ENCODE data around the gene EXOC3L1. TPM values are rescaled to one million over a fixed set of nuclear protein-coding genes. Genes with fewer than 3 reads are reported as not detected.

Gene EXOC3L1
- total RNA-seq, 1 experiment from 2014 or later: 0.30 TPM

DNA sequence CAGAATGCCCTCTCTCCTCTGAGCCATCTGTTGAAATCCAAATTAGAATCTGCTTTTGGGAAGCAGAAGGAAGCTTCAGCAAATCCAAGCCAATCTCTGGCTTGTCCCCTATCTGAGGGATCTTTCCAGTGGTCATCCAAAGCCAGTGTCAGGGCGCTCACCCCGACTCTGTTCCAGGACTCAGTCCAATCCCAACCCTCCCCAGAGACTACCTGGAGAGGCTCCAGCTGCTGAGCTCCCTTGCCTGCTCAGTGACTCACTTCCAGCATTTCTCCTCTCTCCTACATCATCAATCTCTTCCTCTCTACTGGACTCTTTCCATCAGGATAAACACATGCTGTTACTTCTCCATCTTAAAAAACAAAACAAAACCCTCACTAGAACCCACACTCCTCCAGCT is 8.6 kb downstream of the EXOC3L1 start:
- ChIA-PET RAD21 (ENCODE audit: low non-redundant PET in 1 of 2, low total read pairs in 2 of 2, uncharacterized antibody in 2 of 2, unreplicated experiment in 2 of 2) (no interaction called here), CTCF (interaction anchor here (0.7 kb wide), 1 partner anchor 155 kb away, joined by 3 read pairs; no protein-coding TSS in a partner anchor), POLR2A (no interaction called here)
- peaks cover 11% of the 10 kb centered on the region for H3K79me2 ChIP-seq (ENCODE audit: insufficient read depth, low read length)
- H3K4me1 ChIP-seq (ENCODE audit: control insufficient read depth in 1 of 2, insufficient read depth in 2 of 2, low read length in 2 of 2): peaks cover 33 to 71% of the 10 kb centered on the region in 2 experiments
- H3K9me3 ChIP-seq (ENCODE audit: control insufficient read depth in 1 of 2, insufficient read depth in 1 of 2, low read depth in 1 of 2, low read length in 2 of 2): no peaks in the 10 kb centered on the region
- ATAC-seq: no peak
- TF ChIP-seq, protein P1, sequence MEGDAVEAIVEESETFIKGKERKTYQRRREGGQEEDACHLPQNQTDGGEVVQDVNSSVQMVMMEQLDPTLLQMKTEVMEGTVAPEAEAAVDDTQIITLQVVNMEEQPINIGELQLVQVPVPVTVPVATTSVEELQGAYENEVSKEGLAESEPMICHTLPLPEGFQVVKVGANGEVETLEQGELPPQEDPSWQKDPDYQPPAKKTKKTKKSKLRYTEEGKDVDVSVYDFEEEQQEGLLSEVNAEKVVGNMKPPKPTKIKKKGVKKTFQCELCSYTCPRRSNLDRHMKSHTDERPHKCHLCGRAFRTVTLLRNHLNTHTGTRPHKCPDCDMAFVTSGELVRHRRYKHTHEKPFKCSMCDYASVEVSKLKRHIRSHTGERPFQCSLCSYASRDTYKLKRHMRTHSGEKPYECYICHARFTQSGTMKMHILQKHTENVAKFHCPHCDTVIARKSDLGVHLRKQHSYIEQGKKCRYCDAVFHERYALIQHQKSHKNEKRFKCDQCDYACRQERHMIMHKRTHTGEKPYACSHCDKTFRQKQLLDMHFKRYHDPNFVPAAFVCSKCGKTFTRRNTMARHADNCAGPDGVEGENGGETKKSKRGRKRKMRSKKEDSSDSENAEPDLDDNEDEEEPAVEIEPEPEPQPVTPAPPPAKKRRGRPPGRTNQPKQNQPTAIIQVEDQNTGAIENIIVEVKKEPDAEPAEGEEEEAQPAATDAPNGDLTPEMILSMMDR (IDR thresholded peaks at IDR 0.05 in 2 of 3, conservative IDR thresholded peaks at IDR 0.05 in 1 of 3; ENCODE audit: borderline replicate concordance in 1 of 3, insufficient read depth in 1 of 3, low read depth in 2 of 3, low read length in 2 of 3): no peak
- TF ChIP-seq FOSL1 (IDR thresholded peaks at IDR 0.05; ENCODE audit: low read depth) (no peak), CBX3 (IDR thresholded peaks at IDR 0.05; ENCODE audit: low read depth) (no peak), REST (IDR thresholded peaks at IDR 0.05; ENCODE audit: low read depth) (no peak), ZBTB33 (IDR thresholded peaks at IDR 0.05; ENCODE audit: extremely low read depth, insufficient replicate concordance, low read length) (no peak), ELF1 (IDR thresholded peaks at IDR 0.05; ENCODE audit: borderline replicate concordance, low read depth) (no peak)
- BruUV-seq (replicated peaks): no TSS peak
- H2AFZ ChIP-seq (ENCODE audit: low read depth, low read length, poor library complexity, severe bottlenecking): no peak overlapping the region
- no peaks in the 10 kb centered on the region for H3K9me2 ChIP-seq (ENCODE audit: insufficient read depth)
- H3K27ac ChIP-seq (ENCODE audit: low read depth, low read length): no peak overlapping the region
- no peak overlapping the region; the same call in 1 of the 2 replicates for H3K4me2 ChIP-seq (ENCODE audit: low read length)
- DNase-seq (ENCODE audit: low read depth, low spot score): no peak
- intact Hi-C loops (cut with micrococcal nuclease): no loop called here
- H3K9ac ChIP-seq (ENCODE audit: low read length): no peak overlapping the region
- H4K20me1 ChIP-seq (ENCODE audit: insufficient read depth): no peaks in the 10 kb centered on the region
- H3K27me3 ChIP-seq (ENCODE audit: insufficient read depth, low read length): no peaks in the 10 kb centered on the region
- no peaks in the 10 kb centered on the region for H3K36me3 ChIP-seq (ENCODE audit: control insufficient read depth in 1 of 2, insufficient read depth in 2 of 2, low read length in 2 of 2)
- no peak overlapping the region for H3K4me3 ChIP-seq (replicated peaks in 1 of 2; ENCODE audit: low read depth in 1 of 2, low read length in 2 of 2)

Data from HCT116 (cell line).